Right kidney (tissue), 1 donor: ENCODE measurements around the gene SCYGR1.
"Not testable (repeated sequence)": the region's sequence is repeated elsewhere in the genome, so short reads cannot be mapped to it uniquely, and the experiment has no call there.

Experiments used
- DNase-seq: peaks from one replicate; pipeline ENCODE4 v3.0.0-alpha.2; 2016

Gene SCYGR1

DNA sequence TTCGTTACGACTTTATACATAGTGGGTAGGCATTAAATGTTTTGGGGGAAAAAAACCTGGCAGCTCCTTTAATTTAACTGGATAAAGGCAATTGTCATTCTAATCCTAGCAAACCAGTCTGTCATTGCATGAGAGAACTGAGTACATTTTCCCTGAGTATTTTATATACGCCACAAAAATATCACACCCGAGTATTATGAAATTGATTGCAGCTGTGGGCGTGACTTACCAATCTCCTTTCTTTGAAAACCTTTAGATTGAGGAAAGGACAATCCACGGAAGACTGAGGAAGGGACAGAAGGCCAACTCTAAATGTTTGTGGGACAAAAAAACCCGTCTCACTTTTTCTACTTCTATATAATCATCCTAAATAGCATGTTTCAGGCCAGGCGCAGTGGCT, 17.7 kb downstream of the SCYGR1 start:
- no peak for DNase-seq

- DNase-seq: no peak
Measured at GRCh38 chr2:227368574-227368973, 19.2 kb downstream of the SCYGR1 start.

DNA sequence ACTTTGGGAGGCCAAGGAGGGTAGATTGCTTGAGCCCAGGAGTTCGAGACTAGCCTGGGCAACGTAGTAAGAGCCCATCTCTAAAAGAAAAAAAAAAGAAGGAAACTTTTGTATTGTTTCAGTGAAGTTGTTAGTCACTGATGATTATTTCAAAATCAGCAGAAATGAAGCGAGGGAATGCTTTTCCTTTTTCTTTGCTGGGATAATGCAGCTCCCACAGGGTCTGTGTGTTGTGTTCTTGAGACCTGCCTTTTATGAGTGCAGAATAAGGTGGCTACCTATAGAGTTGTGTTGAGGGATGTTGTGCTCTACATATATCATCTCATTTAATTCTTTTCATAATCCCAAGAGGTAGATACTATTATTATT, 20.3 kb downstream of the SCYGR1 start:
- no peak for DNase-seq

GRCh38 chr2:227366769-227367426, 20.9 kb downstream of the SCYGR1 start:
- no peak for DNase-seq

- no peak for DNase-seq
Measured at GRCh38 chr2:227365833-227366232, 21.9 kb downstream of the SCYGR1 start.

DNA sequence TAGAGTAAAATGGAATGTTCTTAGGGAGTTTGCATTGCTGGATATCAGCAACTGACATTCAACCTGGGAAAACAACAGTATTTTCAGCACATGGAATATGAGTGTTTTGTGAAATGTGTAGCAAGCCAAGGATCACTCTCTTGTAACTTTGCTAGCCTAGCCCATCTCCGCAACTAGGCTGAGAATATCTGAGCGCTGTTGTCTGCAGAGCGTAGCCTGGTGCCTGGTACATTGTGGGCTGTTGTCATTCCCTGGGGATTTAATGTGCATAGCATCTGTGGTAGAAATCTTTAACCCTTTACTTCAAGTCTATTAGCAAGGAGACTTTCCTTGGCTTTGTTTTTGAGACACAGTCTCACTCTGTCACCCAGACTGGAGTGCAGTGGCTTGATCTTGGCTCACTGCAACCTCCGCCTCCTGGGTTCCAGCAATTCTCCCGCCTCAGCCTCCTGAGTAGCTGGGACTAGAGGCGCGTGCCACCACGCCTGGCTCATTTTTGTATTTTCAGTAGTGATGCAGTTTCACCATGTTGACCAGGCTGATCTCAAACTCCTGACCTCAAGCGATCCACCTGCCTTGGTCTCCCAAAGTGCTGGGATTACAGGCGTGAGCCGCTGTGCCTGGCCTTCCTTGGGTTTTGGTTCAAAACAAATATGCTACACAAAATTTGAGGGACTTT, 23.0 kb downstream of the SCYGR1 start:
- DNase-seq: not testable (repeated sequence)

DNA sequence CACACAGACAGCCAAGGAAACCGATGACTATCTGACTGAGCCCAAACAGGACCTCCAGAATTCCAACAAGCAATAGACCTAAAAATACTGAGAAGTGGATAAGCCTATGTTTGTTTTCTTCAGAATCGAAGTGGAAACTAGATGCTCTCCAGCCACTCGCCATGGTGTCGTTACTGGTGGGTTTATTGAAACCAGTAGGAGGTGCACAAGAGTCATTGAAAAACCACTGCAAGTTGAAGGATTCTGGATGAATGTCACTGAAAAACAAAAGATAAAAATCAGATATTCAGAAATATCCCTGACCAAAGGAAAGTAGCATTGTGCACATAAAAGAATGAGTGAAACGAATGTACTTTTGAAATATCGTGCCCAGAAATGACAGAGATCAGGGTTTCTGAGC, 24.0 kb downstream of the SCYGR1 start:
- no peak for DNase-seq

- no peak for DNase-seq
Measured at GRCh38 chr2:227360351-227360750, 27.4 kb downstream of the SCYGR1 start.

GRCh38 chr2:227351639-227352038, 36.1 kb downstream of the SCYGR1 start:
- DNase-seq: no peak

DNA sequence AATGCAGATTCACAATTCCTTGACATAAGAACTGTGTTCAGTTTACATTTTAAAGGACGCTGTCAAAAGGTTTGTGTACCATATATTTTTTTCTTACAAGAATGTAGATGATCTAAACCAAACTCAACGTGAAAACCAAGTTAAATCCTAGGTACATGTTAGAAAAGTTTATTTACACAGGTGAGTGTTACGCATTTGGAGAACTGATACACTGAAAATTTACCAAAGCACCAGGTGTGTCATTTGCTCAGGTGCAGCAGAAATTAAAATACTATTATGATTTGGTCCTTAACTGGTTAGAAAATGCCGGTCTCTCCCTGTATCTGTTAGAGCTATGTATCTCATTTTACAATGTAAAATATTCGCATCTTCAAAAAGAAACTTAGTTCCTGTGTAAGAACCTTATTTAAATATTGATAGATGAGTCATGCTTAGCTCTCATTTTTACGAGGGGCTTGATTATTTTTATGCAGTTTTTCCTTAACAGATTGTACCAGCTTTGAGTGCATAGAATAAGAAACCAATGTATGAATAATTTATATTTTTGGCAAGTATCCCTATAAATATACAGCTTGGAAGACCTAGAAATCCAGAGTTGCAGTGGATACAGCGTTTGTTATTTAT, 37.6 kb downstream of the SCYGR1 start:
- DNase-seq: no peak

GRCh38 chr2:227348324-227348723, 39.4 kb downstream of the SCYGR1 start:
- DNase-seq: no peak

DNA sequence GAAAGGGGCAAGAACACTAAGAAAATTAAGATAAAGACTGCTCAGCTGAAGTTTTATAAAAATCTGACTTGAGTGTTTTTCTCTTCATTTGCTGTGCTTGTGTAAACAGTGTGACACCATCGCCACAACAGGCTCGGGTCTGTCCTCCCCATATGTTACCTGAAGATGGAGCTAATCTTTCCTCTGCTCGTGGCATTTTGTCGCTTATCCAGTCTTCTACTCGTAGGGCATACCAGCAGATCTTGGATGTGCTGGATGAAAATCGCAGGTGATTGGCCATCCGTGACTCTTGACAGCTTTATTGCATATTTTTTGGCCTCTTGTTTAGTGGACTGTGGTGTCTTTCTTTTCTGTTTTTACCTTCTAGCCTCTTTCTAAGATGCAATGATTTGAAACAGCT, 40.6 kb downstream of the SCYGR1 start:
- DNase-seq: no peak

DNA sequence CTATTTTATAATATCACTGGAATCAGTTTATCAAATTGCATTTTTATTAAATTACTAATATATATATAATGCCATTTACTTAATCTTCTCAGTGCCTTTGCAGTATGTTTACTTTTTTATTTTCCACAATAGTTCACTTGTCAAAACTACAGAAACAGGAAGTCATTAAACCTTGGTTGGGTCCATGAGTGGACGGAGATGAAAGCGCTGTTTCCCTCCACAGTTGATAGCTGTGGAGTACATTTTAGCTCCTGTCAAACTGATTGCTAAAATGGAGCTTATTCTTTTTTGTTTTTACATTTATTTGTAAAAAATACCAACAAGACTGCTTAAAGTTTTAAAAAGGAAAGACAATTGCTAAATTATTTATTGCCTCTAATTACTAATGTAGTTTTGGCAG, 43.5 kb downstream of the SCYGR1 start:
- no peak for DNase-seq

GRCh38 chr2:227341553-227341952, 46.2 kb downstream of the SCYGR1 start:
- DNase-seq: no peak

DNA sequence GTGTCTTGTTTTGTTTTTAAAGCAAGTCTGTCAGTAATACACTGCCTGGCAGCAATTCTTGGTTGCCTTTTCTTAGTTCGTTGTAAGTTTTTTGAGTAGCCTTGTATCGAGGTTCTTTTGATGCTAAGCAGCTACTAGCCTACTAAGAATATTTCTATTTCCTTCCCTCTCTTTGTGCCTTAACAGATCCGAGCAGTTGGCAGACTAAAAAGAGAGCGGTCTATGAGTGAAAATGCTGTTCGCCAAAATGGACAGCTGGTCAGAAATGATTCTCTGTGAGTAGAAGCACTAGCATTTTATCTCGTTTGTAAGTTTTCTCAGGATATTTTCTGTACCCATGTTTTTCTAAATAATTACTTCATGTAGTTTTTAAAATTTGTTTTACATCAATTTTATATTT, 47.6 kb downstream of the SCYGR1 start:
- DNase-seq: no peak

GRCh38 chr2:227339098-227339599, 48.6 kb downstream of the SCYGR1 start:
- DNase-seq: no peak
